ENCODE measurements around the gene SLC6A17. TPM values are rescaled to one million over a fixed set of nuclear protein-coding genes. Genes with fewer than 3 reads are reported as not detected.

The SLC6A17 gene
- total and polyA plus RNA-seq, 2 donors = under 0.01 to 0.30 TPM

GRCh38 chr1:110163591-110163990, 13.3 kb downstream of the SLC6A17 start:
- Histone ChIP-seq H3K36me3 (ENCODE audit: control insufficient read depth in 2 of 2, insufficient read depth in 2 of 2, low read length in 1 of 2) (no peaks in the 10 kb centered on the region), H3K4me1 (ENCODE audit: control insufficient read depth in 2 of 2, insufficient read depth in 2 of 2, low read length in 2 of 2) (no peaks in the 10 kb centered on the region), H3K4me3 (ENCODE audit: low read length in 2 of 2) (no peak overlapping the region), H3K27me3 (ENCODE audit: control insufficient read depth in 2 of 2, insufficient read depth in 1 of 2, low read length in 1 of 2) (peaks cover 0 to 13% of the 10 kb centered on the region in 2 donors), H3K27ac (ENCODE audit: low read depth in 1 of 2, low read length in 1 of 2) (no peak overlapping the region), H3K9me3 (ENCODE audit: control insufficient read depth in 2 of 2, insufficient read depth in 1 of 2, low read length in 1 of 2) (peaks cover 0 to 1% of the 10 kb centered on the region in 2 donors)
- no peak for DNase-seq (ENCODE audit: low read depth in 6 of 9, low spot score in 9 of 9)
- 53% methylated on average over 7 of the region's 7 CpGs for WGBS

GRCh38 chr1:110164725-110165350, 14.5 kb downstream of the SLC6A17 start:
- no peak overlapping the region for H3K27ac ChIP-seq (ENCODE audit: low read depth in 1 of 2, low read length in 1 of 2)
- H3K4me1 ChIP-seq (ENCODE audit: control insufficient read depth in 2 of 2, insufficient read depth in 2 of 2, low read length in 2 of 2) = no peaks in the 10 kb centered on the region
- DNase-seq (ENCODE audit: low read depth in 6 of 9, low spot score in 9 of 9) = no peak
- 88% methylated on average over 10 of the region's 10 CpGs for WGBS
- H3K27me3 ChIP-seq (ENCODE audit: control insufficient read depth in 2 of 2, insufficient read depth in 1 of 2, low read length in 1 of 2) = peaks cover 0 to 13% of the 10 kb centered on the region in 2 donors
- H3K36me3 ChIP-seq (ENCODE audit: control insufficient read depth in 2 of 2, insufficient read depth in 2 of 2, low read length in 1 of 2) = no peaks in the 10 kb centered on the region
- peaks cover 0 to 1% of the 10 kb centered on the region in 2 donors for H3K9me3 ChIP-seq (ENCODE audit: control insufficient read depth in 2 of 2, insufficient read depth in 1 of 2, low read length in 1 of 2)
- H3K4me3 ChIP-seq (ENCODE audit: low read length in 2 of 2) = no peak overlapping the region

- H3K27me3 ChIP-seq (ENCODE audit: control insufficient read depth in 2 of 2, insufficient read depth in 1 of 2, low read length in 1 of 2) = peaks cover 0 to 13% of the 10 kb centered on the region in 2 donors
- WGBS = 96% methylated on average over 6 of the region's 6 CpGs
Observed at GRCh38 chr1:110165761-110166231, 15.5 kb downstream of the SLC6A17 start.

GRCh38 chr1:110166861-110167260, 16.6 kb downstream of the SLC6A17 start:
- DNase-seq (ENCODE audit: low read depth in 6 of 9, low spot score in 9 of 9) = no peak
- Histone ChIP-seq H3K9me3 (ENCODE audit: control insufficient read depth in 2 of 2, insufficient read depth in 1 of 2, low read length in 1 of 2) (no peaks in the 10 kb centered on the region), H3K27ac (ENCODE audit: low read depth in 1 of 2, low read length in 1 of 2) (no peak overlapping the region), H3K4me1 (ENCODE audit: control insufficient read depth in 2 of 2, insufficient read depth in 2 of 2, low read length in 2 of 2) (no peaks in the 10 kb centered on the region), H3K4me3 (ENCODE audit: low read length in 2 of 2) (no peak overlapping the region), H3K27me3 (ENCODE audit: control insufficient read depth in 2 of 2, insufficient read depth in 1 of 2, low read length in 1 of 2) (peaks cover 0 to 13% of the 10 kb centered on the region in 2 donors), H3K36me3 (ENCODE audit: control insufficient read depth in 2 of 2, insufficient read depth in 2 of 2, low read length in 1 of 2) (no peaks in the 10 kb centered on the region)
- WGBS = 94% methylated on average over 11 of the region's 11 CpGs

More at GRCh38 chr1:110165761-110166231, 15.5 kb downstream of the SLC6A17 start:
- Histone ChIP-seq H3K9me3 (ENCODE audit: control insufficient read depth in 2 of 2, insufficient read depth in 1 of 2, low read length in 1 of 2) (peaks cover 0 to 1% of the 10 kb centered on the region in 2 donors), H3K4me3 (ENCODE audit: low read length in 2 of 2) (no peak overlapping the region), H3K4me1 (ENCODE audit: control insufficient read depth in 2 of 2, insufficient read depth in 2 of 2, low read length in 2 of 2) (no peaks in the 10 kb centered on the region), H3K36me3 (ENCODE audit: control insufficient read depth in 2 of 2, insufficient read depth in 2 of 2, low read length in 1 of 2) (no peaks in the 10 kb centered on the region), H3K27ac (ENCODE audit: low read depth in 1 of 2, low read length in 1 of 2) (no peak overlapping the region)
- DNase-seq (ENCODE audit: low read depth in 6 of 9, low spot score in 9 of 9) = no peak

- Histone ChIP-seq H3K4me1 (ENCODE audit: control insufficient read depth in 2 of 2, insufficient read depth in 2 of 2, low read length in 2 of 2) (no peaks in the 10 kb centered on the region), H3K27ac (ENCODE audit: low read depth in 1 of 2, low read length in 1 of 2) (no peak overlapping the region), H3K27me3 (ENCODE audit: control insufficient read depth in 2 of 2, insufficient read depth in 1 of 2, low read length in 1 of 2) (peaks cover 0 to 12% of the 10 kb centered on the region in 2 donors), H3K9me3 (ENCODE audit: control insufficient read depth in 2 of 2, insufficient read depth in 1 of 2, low read length in 1 of 2) (no peaks in the 10 kb centered on the region), H3K4me3 (ENCODE audit: low read length in 2 of 2) (no peak overlapping the region), H3K36me3 (ENCODE audit: control insufficient read depth in 2 of 2, insufficient read depth in 2 of 2, low read length in 1 of 2) (no peaks in the 10 kb centered on the region)
- 80% methylated on average over 13 of the region's 13 CpGs for WGBS
- no peak for DNase-seq (ENCODE audit: low read depth in 6 of 9, low spot score in 9 of 9)
Observed at GRCh38 chr1:110170766-110171733, 20.8 kb downstream of the SLC6A17 start.

GRCh38 chr1:110172001-110172400, 21.7 kb downstream of the SLC6A17 start:
- Histone ChIP-seq H3K4me1 (ENCODE audit: control insufficient read depth in 2 of 2, insufficient read depth in 2 of 2, low read length in 2 of 2) (no peaks in the 10 kb centered on the region), H3K36me3 (ENCODE audit: control insufficient read depth in 2 of 2, insufficient read depth in 2 of 2, low read length in 1 of 2) (no peaks in the 10 kb centered on the region), H3K27ac (ENCODE audit: low read depth in 1 of 2, low read length in 1 of 2) (no peak overlapping the region), H3K9me3 (ENCODE audit: control insufficient read depth in 2 of 2, insufficient read depth in 1 of 2, low read length in 1 of 2) (no peaks in the 10 kb centered on the region), H3K4me3 (ENCODE audit: low read length in 2 of 2) (no peak overlapping the region), H3K27me3 (ENCODE audit: control insufficient read depth in 2 of 2, insufficient read depth in 1 of 2, low read length in 1 of 2) (peaks cover 0 to 14% of the 10 kb centered on the region in 2 donors)
- no peak for DNase-seq (ENCODE audit: low read depth in 6 of 9, low spot score in 9 of 9)
- WGBS = 97% methylated on average over 10 of the region's 10 CpGs

GRCh38 chr1:110173466-110174105, 23.3 kb downstream of the SLC6A17 start:
- H3K4me1 ChIP-seq (ENCODE audit: control insufficient read depth in 2 of 2, insufficient read depth in 2 of 2, low read length in 2 of 2) = no peaks in the 10 kb centered on the region
- no peak for DNase-seq (ENCODE audit: low read depth in 6 of 9, low spot score in 9 of 9)
- no peaks in the 10 kb centered on the region for H3K9me3 ChIP-seq (ENCODE audit: control insufficient read depth in 2 of 2, insufficient read depth in 1 of 2, low read length in 1 of 2)
- H3K27me3 ChIP-seq (ENCODE audit: control insufficient read depth in 2 of 2, insufficient read depth in 1 of 2, low read length in 1 of 2) = peaks cover 0 to 12% of the 10 kb centered on the region in 2 donors
- 85% methylated on average over 15 of the region's 15 CpGs for WGBS
- no peaks in the 10 kb centered on the region for H3K36me3 ChIP-seq (ENCODE audit: control insufficient read depth in 2 of 2, insufficient read depth in 2 of 2, low read length in 1 of 2)
- no peak overlapping the region for H3K27ac ChIP-seq (ENCODE audit: low read depth in 1 of 2, low read length in 1 of 2)
- no peak overlapping the region for H3K4me3 ChIP-seq (ENCODE audit: low read length in 2 of 2)

GRCh38 chr1:110174961-110175360, 24.7 kb downstream of the SLC6A17 start:
- DNase-seq (ENCODE audit: low read depth in 6 of 9, low spot score in 9 of 9) = no peak
- WGBS = 93% methylated on average over 2 of the region's 2 CpGs
- no peaks in the 10 kb centered on the region for H3K36me3 ChIP-seq (ENCODE audit: control insufficient read depth in 2 of 2, insufficient read depth in 2 of 2, low read length in 1 of 2)
- peaks cover 0 to 12% of the 10 kb centered on the region in 2 donors for H3K27me3 ChIP-seq (ENCODE audit: control insufficient read depth in 2 of 2, insufficient read depth in 1 of 2, low read length in 1 of 2)
- no peak overlapping the region for H3K27ac ChIP-seq (ENCODE audit: low read depth in 1 of 2, low read length in 1 of 2)
- no peaks in the 10 kb centered on the region for H3K4me1 ChIP-seq (ENCODE audit: control insufficient read depth in 2 of 2, insufficient read depth in 2 of 2, low read length in 2 of 2)
- H3K9me3 ChIP-seq (ENCODE audit: control insufficient read depth in 2 of 2, insufficient read depth in 1 of 2, low read length in 1 of 2) = no peaks in the 10 kb centered on the region
- no peak overlapping the region for H3K4me3 ChIP-seq (ENCODE audit: low read length in 2 of 2)

All from thymus (tissue), 11 donors.